Right renal pelvis (tissue), 4 donors: ENCODE results near the gene VEGFA. TPM values are rescaled to one million over a fixed set of nuclear protein-coding genes. Genes with fewer than 3 reads are reported as not detected.
"Not testable (repeated sequence)": the region's sequence is repeated elsewhere in the genome, so short reads cannot be mapped to it uniquely, and the experiment has no call there.

Source experiments
- DNase-seq, 4 donors: peaks; one replicate each; pipeline ENCODE4 v3.0.0-alpha.2; 2013; ENCODE audit warnings: low read depth in 4 of 4, low spot score in 3 of 4, missing footprints in 1 of 4
- polyA plus RNA-seq, 4 donors: library from polyadenylated mRNA; unstranded; fragments of 120-200 nt; gene quantifications; one replicate each; pipeline ENCODE4 v1.2.1, GENCODE V29; 2013; ENCODE audit not compliant: insufficient read length in 4 of 4

VEGFA gene
- polyA plus RNA-seq, 4 donors, result 279 to 352 (median 292) TPM

GRCh38 chr6:43814111-43814510 is 44.1 kb downstream of the VEGFA start:
- no peak for DNase-seq

DNA sequence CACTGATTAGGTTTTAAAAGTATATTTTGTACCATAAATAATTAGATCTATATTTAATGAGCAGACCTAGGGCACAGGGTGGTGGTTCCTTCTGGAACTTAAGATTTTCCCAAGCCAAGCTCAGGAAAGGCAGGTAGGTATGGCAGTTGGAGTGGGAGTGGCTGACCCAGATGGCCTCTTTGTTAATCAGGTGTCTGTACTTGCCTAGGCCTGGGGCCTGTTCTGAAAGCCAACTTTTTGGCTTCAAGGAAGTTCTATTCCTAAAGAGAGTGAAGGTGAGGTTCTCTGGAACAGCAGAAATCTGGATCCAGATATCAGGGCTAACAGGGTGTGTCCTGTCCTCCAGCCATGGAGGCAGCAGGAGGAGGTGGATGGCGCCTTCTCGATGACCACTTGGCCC is 44.9 kb downstream of the VEGFA start:
- DNase-seq, result no peak

DNA sequence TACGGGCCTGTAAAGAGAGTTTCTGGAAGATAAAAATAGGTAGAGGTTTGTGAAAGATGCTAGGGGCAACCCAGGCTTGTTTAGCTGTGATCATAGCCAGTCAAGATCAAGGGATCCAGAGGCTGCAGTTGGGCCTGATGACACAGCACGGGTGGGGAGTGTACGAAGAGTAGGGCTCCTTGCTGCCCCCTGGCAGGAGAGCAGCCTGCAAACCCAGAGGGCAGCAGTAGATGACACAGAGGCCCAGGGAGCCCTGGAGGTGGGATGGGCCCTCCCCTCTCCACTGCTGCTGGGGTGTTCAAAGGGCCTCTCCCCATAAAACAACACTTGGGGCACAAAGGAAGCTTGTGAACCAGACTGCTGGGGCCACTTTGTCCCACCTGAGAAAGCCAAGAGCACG is 47.2 kb downstream of the VEGFA start:
- no peak for DNase-seq

- not testable (repeated sequence) for DNase-seq
Measured at GRCh38 chr6:43818973-43819372, 49.0 kb downstream of the VEGFA start.

DNA sequence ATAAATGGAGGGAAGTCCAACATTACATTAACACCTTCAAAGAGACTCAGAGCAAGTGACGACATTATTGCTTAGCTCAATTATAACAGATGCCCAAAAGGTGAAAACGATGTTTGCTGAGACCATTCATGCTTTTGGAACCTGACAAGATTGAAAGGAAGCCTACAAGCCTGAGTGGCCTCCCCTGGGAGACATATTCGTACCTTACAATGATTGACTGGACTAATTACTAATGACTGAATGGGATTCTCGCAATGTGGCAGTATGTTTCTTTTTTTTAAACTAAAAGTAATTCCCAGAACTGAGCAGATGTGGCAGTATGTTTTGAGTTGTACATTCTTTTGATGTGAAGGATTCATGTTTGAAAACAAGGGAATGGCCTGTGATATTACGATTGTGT is 49.9 kb downstream of the VEGFA start:
- DNase-seq, result no peak

DNA sequence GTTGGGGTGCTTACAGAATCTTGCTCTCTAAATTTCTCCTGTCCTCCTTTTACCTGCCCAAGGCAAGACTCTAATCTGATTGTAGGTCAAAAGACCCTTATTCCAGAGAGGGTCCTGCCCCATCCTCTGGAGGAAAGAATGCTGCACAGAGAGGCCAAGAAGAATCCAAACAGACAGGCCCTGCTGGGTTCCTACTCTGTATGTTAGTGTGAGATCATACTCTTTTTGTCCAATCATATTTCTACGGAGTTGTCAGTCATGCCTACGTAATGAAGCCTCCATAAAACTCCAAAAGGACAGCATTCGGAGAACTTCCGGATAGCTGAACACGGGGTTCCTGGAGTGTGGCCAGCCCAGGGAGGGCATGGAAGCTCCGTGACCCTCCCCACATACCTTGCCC is 50.5 kb downstream of the VEGFA start:
- no peak for DNase-seq

DNA sequence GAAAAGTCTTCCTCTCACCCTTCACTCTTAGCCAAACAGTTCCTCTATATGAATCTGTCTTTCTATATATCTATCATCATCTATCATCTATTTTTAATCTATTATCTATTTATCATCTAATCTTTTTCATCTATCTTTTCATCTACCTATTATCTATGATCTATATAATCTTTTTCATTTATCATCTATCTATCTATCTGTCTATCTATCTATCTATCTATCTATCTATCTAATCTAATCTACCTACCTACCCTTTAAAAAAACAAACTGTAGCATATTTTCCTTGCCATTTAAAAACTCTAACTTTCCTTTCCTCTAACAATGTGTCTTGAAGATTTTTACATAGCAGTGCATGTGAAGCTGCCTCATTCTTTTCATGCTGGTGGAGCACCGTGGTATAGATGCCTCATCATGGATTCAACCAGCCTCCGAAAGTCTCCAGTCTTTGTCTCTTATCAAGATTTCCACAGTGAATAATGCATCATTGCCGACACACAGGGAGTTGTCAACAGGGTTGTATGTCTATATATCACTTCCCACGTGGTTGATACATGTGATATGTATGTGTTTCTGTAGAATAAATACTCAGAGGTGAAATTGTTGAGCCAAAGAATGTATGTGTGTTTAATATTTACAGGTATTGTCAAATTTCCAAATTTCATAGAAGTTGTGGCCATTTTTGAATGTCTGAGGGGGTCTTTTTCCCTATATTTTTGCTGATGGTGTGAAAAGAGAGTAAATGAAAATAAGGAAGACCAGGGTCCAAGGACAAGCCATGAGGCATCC is 51.3 kb downstream of the VEGFA start:
- DNase-seq, result no peak

GRCh38 chr6:43823390-43823789 is 53.4 kb downstream of the VEGFA start:
- no peak for DNase-seq

- no peak for DNase-seq
Measured at GRCh38 chr6:43823879-43824702, 54.1 kb downstream of the VEGFA start.

GRCh38 chr6:43824703-43825064 is 54.7 kb downstream of the VEGFA start:
- DNase-seq, result no peak

- no peak for DNase-seq
Measured at GRCh38 chr6:43825187-43826115, 55.4 kb downstream of the VEGFA start.

GRCh38 chr6:43826730-43827129 is 56.7 kb downstream of the VEGFA start:
- DNase-seq, result no peak

- no peak for DNase-seq
Measured at GRCh38 chr6:43827898-43828297, 57.9 kb downstream of the VEGFA start.

GRCh38 chr6:43828711-43829110 is 58.7 kb downstream of the VEGFA start:
- DNase-seq, result no peak

DNA sequence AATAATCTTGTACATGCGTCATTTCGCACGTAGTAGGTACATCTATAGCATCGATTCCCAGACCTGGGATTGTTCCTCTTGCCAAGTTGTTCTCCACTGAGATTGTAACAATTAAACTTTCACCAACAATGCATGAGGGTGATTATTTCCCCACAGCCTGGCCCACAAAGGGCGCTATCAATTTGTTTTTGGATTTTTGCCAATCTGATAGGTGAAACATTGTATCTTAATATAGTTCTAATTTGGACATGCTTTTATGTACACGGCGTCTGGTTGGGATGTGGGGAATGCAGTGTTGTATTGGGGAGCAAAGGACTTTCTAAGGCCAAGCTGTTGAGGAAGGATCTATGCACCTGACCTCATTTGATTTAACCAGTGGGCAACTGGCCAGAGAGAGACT is 59.5 kb downstream of the VEGFA start:
- no peak for DNase-seq

DNA sequence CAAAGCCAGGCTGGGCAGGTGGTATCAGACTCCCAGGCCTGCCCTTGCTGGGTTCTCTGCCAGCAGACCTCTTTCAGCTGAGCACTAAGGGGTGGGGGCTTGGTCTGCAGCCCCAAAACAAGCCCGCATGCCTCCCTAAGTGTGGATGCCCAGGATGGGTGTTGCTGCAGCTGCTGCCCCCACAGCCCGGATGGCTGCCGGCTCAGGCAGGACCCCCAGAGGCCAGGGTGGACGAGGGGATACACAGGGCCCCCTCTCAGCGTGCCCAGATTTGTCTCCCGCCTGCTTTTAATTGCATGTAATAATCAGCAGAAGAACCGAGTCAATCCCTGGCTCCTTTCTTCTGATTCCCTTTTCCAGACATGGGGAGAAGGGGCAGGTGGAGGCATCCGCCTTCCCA is 60.8 kb downstream of the VEGFA start:
- DNase-seq, result no peak

DNA sequence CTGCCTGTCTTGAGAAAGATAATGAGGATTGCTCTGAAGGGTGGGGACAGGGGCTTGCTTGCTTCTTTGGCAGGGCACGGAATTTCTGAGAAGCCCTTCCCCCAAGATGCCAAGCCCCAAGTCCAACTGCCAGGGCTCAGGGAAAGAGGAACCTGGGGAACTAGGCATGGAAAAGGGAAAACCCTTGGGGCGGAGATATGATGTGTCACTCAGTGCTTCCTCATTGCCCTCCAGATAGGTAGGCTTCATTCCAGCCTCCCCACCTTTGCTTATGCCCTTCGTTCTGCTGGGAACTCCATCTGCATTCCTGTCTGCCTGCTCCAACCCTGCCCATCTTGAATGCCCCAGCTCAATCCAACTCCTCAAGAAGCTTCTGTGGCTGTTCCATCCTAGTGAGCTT is 61.2 kb downstream of the VEGFA start:
- no peak for DNase-seq

DNA sequence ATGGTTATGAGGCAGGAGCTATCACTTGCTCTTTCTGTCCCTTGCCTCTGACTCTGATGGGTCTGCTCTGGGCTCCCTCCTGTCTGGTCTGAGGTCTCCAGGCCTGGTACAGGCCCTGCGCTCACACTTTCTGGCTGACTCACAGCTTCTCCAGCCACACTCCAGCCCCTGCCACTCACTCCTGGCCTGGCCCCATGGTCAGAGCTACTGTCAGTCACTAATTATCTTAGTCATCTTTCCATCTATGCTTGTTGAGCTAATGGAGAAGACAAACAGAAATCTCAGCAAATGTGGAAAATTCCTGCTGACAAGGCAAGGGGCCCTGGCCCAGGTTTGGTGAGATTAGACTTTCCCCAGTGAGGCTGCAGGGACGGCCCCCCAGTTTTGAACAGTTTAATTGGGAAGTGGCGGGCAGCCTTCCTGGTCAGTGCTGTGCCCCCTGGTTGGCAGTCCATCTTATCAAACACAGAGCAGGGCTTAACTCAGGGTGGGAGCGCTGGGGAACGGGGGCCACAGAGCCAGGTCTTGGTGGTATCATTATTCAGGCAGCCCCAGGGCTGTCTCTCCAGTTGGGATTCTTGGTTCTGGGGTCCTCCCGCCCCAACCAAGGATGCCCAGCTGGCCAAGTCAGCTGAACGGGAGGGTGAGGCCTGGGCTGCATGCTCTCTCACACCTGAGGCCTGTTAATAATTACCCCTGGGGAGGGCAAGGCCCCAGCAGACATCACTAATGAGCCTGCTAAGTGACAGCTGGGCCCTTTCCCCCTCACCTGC is 63.4 kb downstream of the VEGFA start:
- DNase-seq, result peak in 1 of 4 donors; percentile 44

- no peak for DNase-seq
Measured at GRCh38 chr6:43833996-43834390, 64.0 kb downstream of the VEGFA start.

GRCh38 chr6:43834528-43835155 is 64.6 kb downstream of the VEGFA start:
- DNase-seq, result no peak
